GM19240 (cell line): ENCODE measurements around the gene SLC26A4.

Source experiments
- DNase-seq: peaks from one replicate; pipeline ENCODE4 v3.0.0; 2011; ENCODE audit warnings: low spot score; ENCODE audit not compliant: insufficient read length

SLC26A4 gene

GRCh38 chr7:107744345-107744750 is 83.7 kb downstream of the SLC26A4 start:
- peak; percentile 27 for DNase-seq

GRCh38 chr7:107746006-107746405 is 85.4 kb downstream of the SLC26A4 start:
- DNase-seq, result no peak

DNA sequence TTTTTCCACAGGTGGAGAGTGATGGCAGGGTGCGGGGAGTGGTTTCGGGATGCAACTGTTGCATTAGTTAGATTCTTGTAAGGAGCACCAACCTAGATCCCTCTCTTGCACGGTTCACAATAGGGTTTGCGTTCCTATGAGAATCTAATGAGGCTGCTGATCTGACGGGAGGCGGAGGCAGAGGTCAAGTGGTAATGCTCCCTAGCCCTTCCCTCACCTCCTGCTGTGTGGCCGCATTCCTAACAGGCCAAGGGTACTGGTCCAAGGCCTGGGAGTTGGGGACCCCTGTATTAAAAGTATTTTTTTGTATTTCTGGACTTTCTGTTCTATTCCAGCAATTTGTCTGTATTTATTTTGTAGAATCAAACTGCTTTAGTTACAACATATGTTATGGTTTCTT is 90.5 kb downstream of the SLC26A4 start:
- no peak for DNase-seq

GRCh38 chr7:107754642-107755041 is 94.0 kb downstream of the SLC26A4 start:
- no peak for DNase-seq

DNA sequence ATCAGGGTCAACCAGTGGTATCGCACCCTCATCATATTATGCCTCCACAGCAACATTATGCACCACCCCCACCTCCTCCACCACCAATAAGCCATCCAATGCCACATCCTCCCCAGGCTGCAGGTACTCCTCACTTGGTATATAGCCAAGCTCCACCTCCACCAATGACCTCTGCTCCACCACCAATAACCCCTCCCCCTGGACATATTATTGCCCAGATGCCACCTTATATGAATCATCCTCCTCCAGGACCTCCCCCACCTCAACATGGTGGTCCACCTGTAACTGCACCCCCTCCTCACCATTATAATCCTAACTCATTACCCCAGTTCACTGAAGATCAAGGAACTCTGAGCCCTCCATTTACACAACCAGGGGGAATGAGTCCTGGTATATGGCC is 98.0 kb downstream of the SLC26A4 start:
- DNase-seq, result no peak

DNA sequence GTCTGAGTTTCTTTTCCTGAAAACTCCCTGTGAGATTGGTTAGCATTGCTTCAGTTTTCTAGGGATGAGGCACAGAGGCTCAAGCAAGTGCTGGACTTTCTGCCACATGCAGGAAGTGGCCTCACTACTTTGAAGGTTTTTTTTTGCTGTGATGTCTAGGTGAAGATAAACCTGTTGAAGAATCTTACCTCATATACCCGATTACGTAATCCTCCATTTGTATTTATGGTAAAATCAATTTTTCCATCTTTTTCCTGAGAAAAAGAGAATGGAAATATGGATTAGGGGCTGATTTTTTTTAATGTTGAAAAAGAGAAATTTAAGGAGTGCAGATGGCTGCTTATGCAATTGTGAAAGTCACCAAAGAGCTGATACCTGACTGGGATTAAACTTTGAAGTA is 106.8 kb downstream of the SLC26A4 start:
- no peak for DNase-seq
